ENCODE measurements around the gene KIRREL3. TPM values are rescaled to one million over a fixed set of nuclear protein-coding genes. Genes with fewer than 3 reads are reported as not detected.
A peak's percentile ranks its signal among the peaks of the same experiment; 100 is the strongest.

KIRREL3 gene
- total and polyA plus RNA-seq, 9 of the 15 experiments (the other 6 are each of a cell fraction or from before 2014, with no cell fraction given) = 0.04 to 0.10 TPM; not detected in 7

GRCh38 chr11:126480410-126481302, 519.9 kb downstream of the KIRREL3 start (continued):
- TF ChIP-seq ATF3 (IDR thresholded peaks at IDR 0.05) (no peak), ATF3 (CRISPR knock-in tag; conservative IDR thresholded peaks at IDR 0.05) (no peak), FUS (optimal IDR thresholded peaks at IDR 0.05; ENCODE audit: low read depth, low read length) (no peak), ZNF766 (CRISPR knock-in tag; conservative IDR thresholded peaks at IDR 0.05) (no peak), TCF3 (CRISPR knock-in tag; IDR thresholded peaks at IDR 0.05) (no peak), KLF10 (CRISPR knock-in tag; IDR thresholded peaks at IDR 0.05) (no peak), BCOR (IDR thresholded peaks at IDR 0.05) (peak; percentile 69; the same call in 1 of the 2 replicates), ZNF57 (CRISPR knock-in tag; IDR thresholded peaks at IDR 0.05) (no peak), NCOR1 (IDR thresholded peaks at IDR 0.05) (no peak), ZFP36 (IDR thresholded peaks at IDR 0.05; ENCODE audit: low read depth, low read length, partially characterized antibody) (peak; percentile 13), BCLAF1 (IDR thresholded peaks at IDR 0.05; ENCODE audit: borderline replicate concordance in 1 of 2, control insufficient read depth in 1 of 2, low read depth in 2 of 2, low read length in 1 of 2) (no peak), TSC22D4 (tag; IDR thresholded peaks at IDR 0.05) (no peak), CTBP1 (IDR thresholded peaks at IDR 0.05; ENCODE audit: borderline replicate concordance) (no peak), NRF1 (conservative IDR thresholded peaks at IDR 0.05 in 1 of 2, IDR thresholded peaks at IDR 0.05 in 1 of 2) (no peak), GABPA (tag; conservative IDR thresholded peaks at IDR 0.05; ENCODE audit: low read depth) (peak; percentile 83), SRSF9 (IDR thresholded peaks at IDR 0.05; ENCODE audit: borderline replicate concordance, low read depth, low read length) (no peak), POLR2H (tag; IDR thresholded peaks at IDR 0.05; ENCODE audit: low read depth) (no peak), ZKSCAN3 (CRISPR knock-in tag; IDR thresholded peaks at IDR 0.05) (no peak), GABPB1 (CRISPR knock-in tag; IDR thresholded peaks at IDR 0.05) (peak; percentile 86), ZBTB17 (CRISPR knock-in tag; IDR thresholded peaks at IDR 0.05) (no peak)

Data from K562 (cell line).